Measurements from ENCODE around the gene LRMDA. TPM values are rescaled to one million over a fixed set of nuclear protein-coding genes. Genes with fewer than 3 reads are reported as not detected.

Gene LRMDA
- total RNA-seq, 1 experiment from 2014 or later: not detected

DNA sequence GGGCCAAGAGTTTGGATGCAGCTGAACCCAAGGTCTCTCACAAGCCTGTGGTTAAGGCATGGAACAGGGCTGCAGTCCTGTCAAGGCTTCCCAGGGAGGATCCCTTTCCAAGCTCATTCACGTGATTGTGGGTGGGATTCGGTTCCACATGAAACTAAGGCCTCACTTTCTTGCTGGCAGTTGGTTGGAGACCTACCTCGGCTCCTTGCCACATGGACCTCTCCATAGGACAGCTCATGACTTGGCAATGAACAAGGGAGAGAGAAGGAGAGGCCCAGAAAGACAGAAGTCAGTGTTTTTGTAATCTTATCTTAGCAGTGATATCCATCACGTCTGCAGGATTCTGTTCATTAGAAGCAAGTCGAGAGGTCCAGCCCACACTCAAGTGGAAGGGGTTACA lies 583.8 kb downstream of the LRMDA start:
- no peaks in the 10 kb centered on the region for H3K9me3 ChIP-seq (ENCODE audit: low read length)
- no peaks in the 10 kb centered on the region for H3K36me3 ChIP-seq (ENCODE audit: insufficient read depth, low read length)
- no peak overlapping the region for H3K9ac ChIP-seq (ENCODE audit: low read length)
- H3K27ac ChIP-seq (ENCODE audit: low read length): no peak overlapping the region
- no peaks in the 10 kb centered on the region for H4K20me1 ChIP-seq (ENCODE audit: insufficient read depth, low read depth, low read length)
- no peak overlapping the region for H3K4me3 ChIP-seq (ENCODE audit: low read length)
- H3K9me2 ChIP-seq (replicated peaks; ENCODE audit: insufficient read depth, low read length): no peaks in the 10 kb centered on the region
- no peak overlapping the region for H3K4me2 ChIP-seq (ENCODE audit: low read depth, low read length, poor library complexity, severe bottlenecking)
- no peak overlapping the region for H2AFZ ChIP-seq (ENCODE audit: low read length)
- H3K27me3 ChIP-seq (ENCODE audit: low read length): no peaks in the 10 kb centered on the region
- DNase-seq: no peak
- no peaks in the 10 kb centered on the region for H3K79me2 ChIP-seq (ENCODE audit: low read length)
- no peaks in the 10 kb centered on the region for H3K4me1 ChIP-seq (ENCODE audit: low read length)

DNA sequence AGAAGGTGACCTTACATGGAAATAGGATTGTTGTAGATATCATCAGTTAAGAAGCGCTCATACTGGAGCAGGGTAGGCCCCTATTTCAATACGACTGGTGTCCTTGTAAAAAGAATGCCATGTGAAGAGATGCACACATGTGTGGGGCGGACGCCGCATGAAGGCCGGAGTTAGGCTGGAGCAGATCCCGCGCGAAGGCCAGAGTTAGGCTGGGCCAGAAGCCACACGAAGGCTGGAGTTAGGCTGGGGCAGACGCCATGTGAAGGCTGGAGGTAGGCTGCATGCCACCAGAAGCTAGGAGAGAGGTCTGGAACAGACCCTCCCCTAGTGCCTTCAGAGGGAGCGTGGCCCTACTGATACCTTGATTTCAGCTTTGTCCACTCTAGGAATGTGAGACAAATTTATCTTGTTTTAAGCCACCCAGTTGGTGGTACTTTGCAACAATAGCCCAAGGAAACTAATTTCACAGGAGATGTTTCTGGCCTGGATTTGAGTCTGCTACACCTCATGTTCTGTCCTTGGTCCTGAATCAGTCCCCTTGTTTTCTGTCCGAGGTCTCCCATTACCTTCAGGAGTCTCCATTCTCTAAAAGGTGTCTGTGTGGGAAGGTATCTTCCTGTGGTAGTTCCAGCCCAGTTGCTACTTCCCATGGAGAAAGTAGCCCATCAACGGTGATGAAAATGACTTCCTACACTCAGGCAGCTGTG lies 585.8 kb downstream of the LRMDA start:
- Histone ChIP-seq H3K9ac (ENCODE audit: low read length) (no peak overlapping the region), H3K79me2 (ENCODE audit: low read length) (no peaks in the 10 kb centered on the region), H3K36me3 (ENCODE audit: insufficient read depth, low read length) (no peaks in the 10 kb centered on the region), H3K27ac (ENCODE audit: low read length) (no peak overlapping the region), H4K20me1 (ENCODE audit: insufficient read depth, low read depth, low read length) (no peaks in the 10 kb centered on the region), H3K9me2 (replicated peaks; ENCODE audit: insufficient read depth, low read length) (no peaks in the 10 kb centered on the region), H2AFZ (ENCODE audit: low read length) (no peak overlapping the region), H3K4me3 (ENCODE audit: low read length) (no peak overlapping the region), H3K9me3 (ENCODE audit: low read length) (no peaks in the 10 kb centered on the region), H3K4me1 (ENCODE audit: low read length) (no peaks in the 10 kb centered on the region), H3K27me3 (ENCODE audit: low read length) (no peaks in the 10 kb centered on the region), H3K4me2 (ENCODE audit: low read depth, low read length, poor library complexity, severe bottlenecking) (no peak overlapping the region)
- DNase-seq: no peak

DNA sequence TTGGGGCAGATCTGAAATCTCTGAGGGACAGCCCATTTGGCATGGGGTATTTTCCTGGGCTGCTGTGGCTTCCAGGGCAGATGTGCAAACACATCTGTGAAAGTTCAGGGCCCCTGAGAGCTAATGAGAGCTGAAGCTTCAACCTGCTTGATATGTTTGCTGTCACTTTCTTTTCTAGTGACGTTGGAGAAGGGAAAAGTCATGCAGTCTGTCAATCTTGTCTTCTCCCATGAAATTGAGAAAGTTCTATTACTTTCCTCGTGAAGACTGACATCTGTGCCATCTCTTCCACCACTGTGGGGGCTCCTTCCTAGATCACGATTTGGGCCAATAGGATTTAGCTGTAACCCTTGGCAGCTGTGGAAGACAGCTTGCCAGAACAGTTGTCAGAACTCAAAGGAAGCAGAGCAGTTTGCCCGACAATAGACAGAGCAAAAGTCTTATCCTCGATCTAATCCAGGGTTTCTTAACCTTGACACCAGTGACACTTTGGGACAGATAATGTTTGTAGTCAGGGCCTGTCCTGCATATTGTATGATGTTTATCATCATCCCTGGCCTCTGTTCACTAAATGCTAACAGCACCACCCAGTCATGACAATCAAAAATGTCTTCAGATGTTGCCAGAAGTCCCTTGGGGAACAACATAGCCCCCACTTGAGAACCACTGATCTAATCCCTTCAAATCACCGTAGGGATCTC lies 586.5 kb downstream of the LRMDA start:
- Histone ChIP-seq H3K27me3 (ENCODE audit: low read length) (no peaks in the 10 kb centered on the region), H2AFZ (ENCODE audit: low read length) (no peak overlapping the region), H4K20me1 (ENCODE audit: insufficient read depth, low read depth, low read length) (no peaks in the 10 kb centered on the region), H3K79me2 (ENCODE audit: low read length) (no peaks in the 10 kb centered on the region), H3K4me2 (ENCODE audit: low read depth, low read length, poor library complexity, severe bottlenecking) (no peak overlapping the region), H3K9me2 (replicated peaks; ENCODE audit: insufficient read depth, low read length) (no peaks in the 10 kb centered on the region), H3K4me1 (ENCODE audit: low read length) (no peaks in the 10 kb centered on the region), H3K4me3 (ENCODE audit: low read length) (no peak overlapping the region), H3K9me3 (ENCODE audit: low read length) (no peaks in the 10 kb centered on the region), H3K9ac (ENCODE audit: low read length) (no peak overlapping the region), H3K36me3 (ENCODE audit: insufficient read depth, low read length) (no peaks in the 10 kb centered on the region), H3K27ac (ENCODE audit: low read length) (no peak overlapping the region)
- no peak for DNase-seq

DNA sequence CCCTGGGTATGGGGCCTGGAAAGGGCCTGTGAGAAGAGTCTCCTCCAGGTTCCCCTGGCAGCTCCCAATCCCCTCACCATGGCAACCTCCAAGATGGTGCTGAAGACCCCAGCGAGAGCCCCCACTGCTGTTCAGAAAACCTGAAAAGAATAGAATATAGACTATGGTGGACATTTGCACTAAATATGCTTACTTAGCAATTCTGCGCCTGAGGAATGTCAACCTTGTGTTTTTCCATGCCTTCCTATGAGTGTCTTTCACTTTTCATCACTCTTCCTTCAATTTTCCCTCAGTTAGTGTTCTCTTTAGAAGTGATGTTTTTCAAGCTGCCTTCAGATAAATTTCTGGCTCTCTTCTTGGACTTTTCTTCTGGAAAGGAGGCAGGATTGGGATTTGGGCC lies 589.2 kb downstream of the LRMDA start:
- Histone ChIP-seq H3K9ac (ENCODE audit: low read length) (no peak overlapping the region), H3K27ac (ENCODE audit: low read length) (no peak overlapping the region), H3K27me3 (ENCODE audit: low read length) (no peaks in the 10 kb centered on the region), H3K9me2 (replicated peaks; ENCODE audit: insufficient read depth, low read length) (no peaks in the 10 kb centered on the region), H3K9me3 (ENCODE audit: low read length) (no peaks in the 10 kb centered on the region), H3K4me3 (ENCODE audit: low read length) (no peak overlapping the region), H3K79me2 (ENCODE audit: low read length) (no peaks in the 10 kb centered on the region), H3K36me3 (ENCODE audit: insufficient read depth, low read length) (no peaks in the 10 kb centered on the region), H3K4me1 (ENCODE audit: low read length) (no peaks in the 10 kb centered on the region), H3K4me2 (ENCODE audit: low read depth, low read length, poor library complexity, severe bottlenecking) (no peak overlapping the region), H2AFZ (ENCODE audit: low read length) (no peak overlapping the region), H4K20me1 (ENCODE audit: insufficient read depth, low read depth, low read length) (no peaks in the 10 kb centered on the region)
- no peak for DNase-seq

DNA sequence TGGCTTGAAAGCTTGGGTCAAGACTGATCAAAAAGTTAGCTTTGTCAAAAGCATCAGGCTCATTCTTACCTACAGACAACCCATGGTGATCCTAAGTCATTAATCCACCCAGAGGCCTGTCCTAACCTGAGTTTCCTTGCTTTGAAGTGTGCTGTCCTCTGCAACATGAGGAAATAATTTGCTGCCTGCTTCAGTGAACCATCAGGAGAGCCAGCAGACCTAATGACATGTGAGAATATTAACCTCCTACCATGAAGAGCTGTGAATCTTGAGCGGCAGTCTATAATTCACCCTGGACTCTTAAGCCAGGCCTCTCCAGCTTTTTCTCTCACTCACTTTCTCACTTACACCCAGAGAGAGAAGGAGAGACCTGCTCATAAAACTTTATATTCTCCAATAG lies 590.0 kb downstream of the LRMDA start:
- no peak for DNase-seq
- H3K27ac ChIP-seq (ENCODE audit: low read length): no peak overlapping the region

DNA sequence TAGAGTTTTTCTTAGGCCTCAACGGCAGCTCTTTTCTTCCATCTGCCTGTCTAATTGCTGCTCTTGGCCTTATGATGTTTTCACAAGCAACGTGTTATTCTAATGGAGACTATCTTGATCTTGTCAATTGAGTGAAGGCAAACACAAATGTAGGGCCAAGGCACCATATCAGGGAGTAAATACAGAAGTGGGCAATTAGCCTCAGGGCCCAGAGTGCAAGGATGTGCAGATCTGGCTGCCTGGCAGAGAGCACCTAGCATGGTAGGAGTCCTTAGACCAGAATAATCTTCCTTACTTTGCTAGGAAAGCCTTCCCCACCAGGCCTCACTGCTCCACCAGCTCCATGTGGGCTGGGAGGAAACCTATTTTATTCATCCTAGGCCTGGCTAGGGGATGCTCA lies 590.9 kb downstream of the LRMDA start:
- Histone ChIP-seq H3K9me3 (ENCODE audit: low read length) (no peaks in the 10 kb centered on the region), H3K27ac (ENCODE audit: low read length) (no peak overlapping the region), H3K4me2 (ENCODE audit: low read depth, low read length, poor library complexity, severe bottlenecking) (no peak overlapping the region), H3K27me3 (ENCODE audit: low read length) (no peaks in the 10 kb centered on the region), H4K20me1 (ENCODE audit: insufficient read depth, low read depth, low read length) (no peaks in the 10 kb centered on the region), H3K36me3 (ENCODE audit: insufficient read depth, low read length) (no peaks in the 10 kb centered on the region), H2AFZ (ENCODE audit: low read length) (no peak overlapping the region), H3K9me2 (replicated peaks; ENCODE audit: insufficient read depth, low read length) (no peaks in the 10 kb centered on the region), H3K79me2 (ENCODE audit: low read length) (no peaks in the 10 kb centered on the region), H3K4me3 (ENCODE audit: low read length) (no peak overlapping the region), H3K9ac (ENCODE audit: low read length) (no peak overlapping the region), H3K4me1 (ENCODE audit: low read length) (no peaks in the 10 kb centered on the region)
- DNase-seq: no peak

More for the DNA sequence above, 590.0 kb downstream of the LRMDA start:
- H3K36me3 ChIP-seq (ENCODE audit: insufficient read depth, low read length): no peaks in the 10 kb centered on the region
- H3K9me3 ChIP-seq (ENCODE audit: low read length): no peaks in the 10 kb centered on the region
- no peaks in the 10 kb centered on the region for H3K27me3 ChIP-seq (ENCODE audit: low read length)
- H4K20me1 ChIP-seq (ENCODE audit: insufficient read depth, low read depth, low read length): no peaks in the 10 kb centered on the region
- H3K4me3 ChIP-seq (ENCODE audit: low read length): no peak overlapping the region
- H3K4me2 ChIP-seq (ENCODE audit: low read depth, low read length, poor library complexity, severe bottlenecking): no peak overlapping the region
- no peak overlapping the region for H3K9ac ChIP-seq (ENCODE audit: low read length)
- H3K79me2 ChIP-seq (ENCODE audit: low read length): no peaks in the 10 kb centered on the region
- no peaks in the 10 kb centered on the region for H3K9me2 ChIP-seq (replicated peaks; ENCODE audit: insufficient read depth, low read length)
- no peaks in the 10 kb centered on the region for H3K4me1 ChIP-seq (ENCODE audit: low read length)
- H2AFZ ChIP-seq (ENCODE audit: low read length): no peak overlapping the region

DNA sequence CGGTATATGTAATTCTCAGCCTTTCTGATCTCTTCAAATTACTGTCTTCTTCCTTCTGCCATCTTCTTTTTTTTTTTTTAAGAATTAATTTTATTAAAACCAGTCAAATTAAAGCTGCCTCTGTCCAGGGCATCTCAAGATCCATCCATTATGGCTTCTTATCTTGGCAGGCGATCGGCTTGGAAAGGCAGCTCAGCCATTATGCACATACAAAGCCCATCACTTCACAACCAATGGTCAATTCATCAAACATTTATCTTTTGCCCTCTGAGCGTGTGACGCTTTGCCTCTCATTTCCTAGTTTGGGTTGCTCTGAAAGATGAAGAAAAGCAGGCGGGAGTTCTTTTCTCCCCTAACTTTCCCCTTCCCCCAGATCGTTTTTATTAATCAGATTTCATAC lies 591.6 kb downstream of the LRMDA start:
- Histone ChIP-seq H3K79me2 (ENCODE audit: low read length) (no peaks in the 10 kb centered on the region), H3K4me3 (ENCODE audit: low read length) (no peak overlapping the region), H3K9me2 (replicated peaks; ENCODE audit: insufficient read depth, low read length) (no peaks in the 10 kb centered on the region), H3K4me1 (ENCODE audit: low read length) (no peaks in the 10 kb centered on the region), H2AFZ (ENCODE audit: low read length) (no peak overlapping the region), H3K36me3 (ENCODE audit: insufficient read depth, low read length) (no peaks in the 10 kb centered on the region), H3K4me2 (ENCODE audit: low read depth, low read length, poor library complexity, severe bottlenecking) (no peak overlapping the region), H3K9me3 (ENCODE audit: low read length) (no peaks in the 10 kb centered on the region), H3K27ac (ENCODE audit: low read length) (no peak overlapping the region), H3K27me3 (ENCODE audit: low read length) (no peaks in the 10 kb centered on the region), H3K9ac (ENCODE audit: low read length) (no peak overlapping the region), H4K20me1 (ENCODE audit: insufficient read depth, low read depth, low read length) (no peaks in the 10 kb centered on the region)
- no peak for DNase-seq

DNA sequence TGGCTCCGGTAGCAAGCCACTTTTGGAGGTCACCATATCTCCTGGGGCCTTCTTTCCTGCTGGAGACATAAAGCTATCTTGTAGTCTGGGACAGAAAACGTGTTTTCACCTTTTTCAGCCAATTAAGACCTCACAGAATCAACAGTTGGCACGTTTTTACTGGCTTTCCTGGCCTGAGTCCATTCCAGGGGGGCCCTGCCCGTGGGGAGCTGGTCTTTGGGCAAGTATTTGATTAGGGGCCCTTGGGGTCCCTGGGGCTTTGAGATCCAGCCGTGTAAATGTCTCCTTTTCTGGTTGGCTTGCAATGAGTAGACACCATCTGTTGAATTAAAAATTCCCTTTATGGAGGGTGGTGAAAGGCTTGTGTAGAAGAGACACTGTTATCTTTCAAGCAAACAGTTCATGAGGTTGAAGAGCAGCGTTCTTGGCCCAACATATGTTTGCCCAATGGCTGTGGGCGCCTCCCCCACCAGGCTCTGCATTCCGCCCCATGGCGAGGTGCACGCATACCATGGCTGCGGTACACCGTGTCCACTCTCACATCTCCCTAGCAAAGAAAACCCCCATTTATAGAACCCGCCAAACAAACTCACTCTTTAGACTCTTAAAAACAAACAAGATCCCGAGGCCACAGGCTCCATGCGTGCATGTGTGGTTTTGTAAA lies 593.2 kb downstream of the LRMDA start:
- Histone ChIP-seq H2AFZ (ENCODE audit: low read length) (no peak overlapping the region), H3K36me3 (ENCODE audit: insufficient read depth, low read length) (no peaks in the 10 kb centered on the region), H3K4me2 (ENCODE audit: low read depth, low read length, poor library complexity, severe bottlenecking) (no peak overlapping the region), H3K27ac (ENCODE audit: low read length) (no peak overlapping the region), H3K9me2 (replicated peaks; ENCODE audit: insufficient read depth, low read length) (no peaks in the 10 kb centered on the region), H4K20me1 (ENCODE audit: insufficient read depth, low read depth, low read length) (no peaks in the 10 kb centered on the region), H3K9ac (ENCODE audit: low read length) (no peak overlapping the region), H3K27me3 (ENCODE audit: low read length) (no peaks in the 10 kb centered on the region), H3K9me3 (ENCODE audit: low read length) (no peaks in the 10 kb centered on the region), H3K4me3 (ENCODE audit: low read length) (no peak overlapping the region), H3K79me2 (ENCODE audit: low read length) (no peaks in the 10 kb centered on the region), H3K4me1 (ENCODE audit: low read length) (no peaks in the 10 kb centered on the region)
- no peak for DNase-seq
